ENCODE data around the gene FSTL3.
A peak's percentile ranks its signal among the peaks of the same experiment; 100 is the strongest.
"Not testable (repeated sequence)": the region's sequence is repeated elsewhere in the genome, so short reads cannot be mapped to it uniquely, and the experiment has no call there.

FSTL3 gene

DNA sequence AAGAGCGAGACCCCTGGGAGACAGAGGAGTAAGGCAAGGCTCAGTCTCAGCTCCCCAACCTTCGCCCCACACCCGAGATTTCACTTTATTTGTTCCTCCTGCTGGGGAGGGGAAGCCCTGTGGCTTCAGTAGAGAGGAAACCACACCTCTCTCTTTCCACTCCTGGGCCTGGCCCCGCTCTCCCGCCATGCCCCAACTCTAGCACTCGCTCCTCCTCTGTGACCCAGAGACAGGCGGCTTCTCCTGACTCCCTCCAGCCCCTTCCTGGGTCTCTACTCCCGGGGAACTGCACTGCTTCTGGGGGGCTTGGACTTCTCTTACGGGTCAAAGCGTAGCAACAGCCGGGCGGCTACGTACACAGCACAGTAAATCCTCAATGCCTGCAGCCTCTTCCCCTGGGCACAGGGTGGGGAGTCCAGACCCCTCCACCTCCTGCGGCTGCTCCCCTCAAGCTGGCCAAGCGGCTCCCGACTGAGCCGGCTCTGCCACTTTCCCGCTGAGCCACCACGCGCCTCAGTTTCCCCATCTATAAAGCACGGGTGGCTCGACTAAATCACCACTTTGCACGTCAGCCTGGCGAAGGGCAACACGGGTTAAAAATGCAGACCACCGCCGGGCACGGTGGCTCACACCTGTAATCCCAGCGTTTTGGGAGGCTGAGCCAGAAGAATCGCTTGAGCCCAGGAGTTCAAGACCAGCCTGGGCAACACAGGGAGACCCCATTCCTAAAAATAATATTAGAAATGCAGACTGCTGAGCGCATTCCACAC lies 14.6 kb upstream of the FSTL3 start:
- DNase-seq (ENCODE audit: low spot score) = peak; percentile 78

DNA sequence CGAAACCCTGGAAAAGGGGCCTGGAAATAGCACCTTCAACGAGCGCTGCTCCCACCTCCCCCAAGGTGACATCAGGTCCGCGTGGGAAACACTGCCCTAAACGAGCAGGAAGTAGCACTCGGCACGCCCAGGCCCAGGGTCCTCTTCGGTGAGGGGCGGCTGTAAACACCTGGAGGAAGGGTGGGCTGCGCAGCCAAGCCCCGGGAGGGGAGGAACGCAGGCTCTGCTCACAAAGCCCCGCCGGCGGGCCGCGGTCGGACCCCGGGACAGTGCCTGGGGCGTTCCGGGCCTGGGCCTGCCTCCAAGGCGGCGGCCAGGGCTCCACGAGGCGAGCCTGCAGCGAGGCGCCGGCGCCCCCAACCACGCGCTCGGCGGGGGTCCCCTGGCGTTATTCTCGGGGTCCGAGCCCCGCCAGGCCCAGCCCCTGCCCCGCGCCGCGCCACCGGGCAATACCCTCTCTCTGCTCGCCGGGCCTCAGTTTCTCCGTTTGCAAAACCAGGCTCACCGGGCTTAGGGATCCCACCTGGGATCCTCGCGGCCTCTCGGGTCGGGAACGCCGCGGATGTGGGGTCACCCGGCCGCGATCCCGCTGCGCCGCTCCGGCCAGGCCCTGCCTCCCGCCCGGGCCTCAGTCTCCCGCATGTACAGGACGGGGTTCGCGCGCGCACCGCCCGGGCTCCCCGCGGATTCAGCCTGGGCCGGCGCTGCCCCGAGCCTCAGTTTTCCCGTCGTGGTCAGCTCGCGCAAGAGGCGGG lies 13.8 kb upstream of the FSTL3 start:
- peak; percentile 66 for DNase-seq (ENCODE audit: low spot score)

DNA sequence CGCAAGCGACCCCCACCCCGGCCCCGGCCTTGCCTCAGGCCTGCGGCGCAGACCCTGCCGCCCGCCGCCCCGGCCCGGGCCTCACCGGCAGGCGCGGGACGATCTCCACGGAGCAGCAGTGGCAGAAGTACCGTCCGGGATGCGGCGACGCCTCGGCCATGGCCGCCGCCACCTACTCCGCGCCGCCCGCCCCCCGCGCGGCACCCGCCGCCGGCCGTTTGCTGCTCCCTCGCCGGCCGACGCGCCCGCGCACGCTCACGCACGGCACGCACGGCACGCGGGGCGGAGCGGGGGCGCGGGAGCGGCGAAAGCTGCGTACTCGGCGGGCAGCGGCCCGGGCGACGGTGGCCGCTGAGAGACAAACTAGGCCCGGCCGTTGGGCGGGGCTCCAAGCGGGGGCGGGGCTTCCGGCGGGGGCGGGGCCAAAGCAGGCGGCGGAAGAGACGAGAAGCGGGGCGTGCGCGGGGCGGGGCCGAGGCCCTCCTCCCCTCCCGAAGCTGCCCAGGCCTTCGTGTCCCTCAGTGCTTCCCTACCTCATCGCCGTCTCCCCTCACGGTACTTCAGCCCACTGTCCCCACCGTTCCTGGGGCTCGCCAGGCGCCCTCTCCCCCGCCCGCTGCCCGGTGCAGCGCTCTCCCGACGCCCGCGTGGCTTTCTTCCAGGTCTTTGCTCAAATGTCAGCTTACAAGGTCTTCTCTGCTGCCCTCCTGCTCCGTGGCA lies 13.1 kb upstream of the FSTL3 start, which contains the start of gene RNF126:
TSS of gene RNF126 (minus strand) at position 253 of the 720 bp plus-strand sequence. CDS start at position 160, 93 bp downstream.
- DNase-seq (ENCODE audit: low spot score) = peak; percentile 94

DNA sequence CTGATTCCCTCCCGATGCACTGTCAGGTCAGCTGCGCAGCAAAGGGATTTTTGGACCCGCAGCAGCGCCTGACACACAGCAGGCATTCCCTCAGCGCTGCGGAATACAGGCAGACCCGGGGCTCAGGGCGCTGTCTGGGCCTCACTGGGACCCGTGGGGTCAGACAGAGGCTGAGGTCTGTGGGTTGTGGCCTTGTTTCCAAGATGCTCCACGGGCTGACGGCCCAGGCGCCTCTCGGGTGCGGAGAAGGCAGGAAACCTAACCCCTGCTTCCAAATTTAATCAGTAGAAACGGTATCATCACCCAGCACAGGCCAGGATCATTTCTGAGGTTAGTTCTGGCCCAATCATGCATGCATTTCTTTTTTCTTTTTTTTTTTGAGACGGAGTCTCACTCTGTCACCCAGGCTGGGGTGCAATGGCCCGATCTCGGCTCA lies 12.5 kb upstream of the FSTL3 start:
- no peak for DNase-seq (ENCODE audit: low spot score)

DNA sequence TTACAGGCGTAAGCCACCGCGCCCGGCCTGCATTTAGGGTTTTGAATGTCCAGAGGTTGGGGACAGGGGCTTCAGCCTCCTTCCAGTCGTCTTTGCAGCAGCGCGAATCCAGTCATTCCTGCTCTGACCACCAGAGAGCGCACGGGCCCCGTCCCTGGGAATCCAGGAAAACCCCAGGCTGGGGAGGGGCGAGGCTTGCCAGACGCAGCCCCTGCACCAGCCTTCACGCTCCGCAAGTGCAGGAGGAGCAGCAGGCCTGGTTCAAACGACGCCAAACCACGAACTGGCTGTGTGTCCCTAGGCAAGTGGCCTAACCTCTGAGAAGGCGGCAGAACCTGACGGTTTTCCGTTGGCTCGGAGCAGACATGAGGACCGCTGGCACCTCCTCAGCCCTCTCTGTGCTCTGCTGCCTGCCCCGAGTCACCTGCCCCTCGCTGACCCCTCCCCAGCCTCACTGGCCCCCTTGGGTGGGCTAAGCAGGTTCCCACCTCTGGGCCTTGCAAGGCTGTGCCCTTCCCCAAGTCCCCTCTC lies 11.2 kb upstream of the FSTL3 start:
- peak; percentile 79 for DNase-seq (ENCODE audit: low spot score)

DNA sequence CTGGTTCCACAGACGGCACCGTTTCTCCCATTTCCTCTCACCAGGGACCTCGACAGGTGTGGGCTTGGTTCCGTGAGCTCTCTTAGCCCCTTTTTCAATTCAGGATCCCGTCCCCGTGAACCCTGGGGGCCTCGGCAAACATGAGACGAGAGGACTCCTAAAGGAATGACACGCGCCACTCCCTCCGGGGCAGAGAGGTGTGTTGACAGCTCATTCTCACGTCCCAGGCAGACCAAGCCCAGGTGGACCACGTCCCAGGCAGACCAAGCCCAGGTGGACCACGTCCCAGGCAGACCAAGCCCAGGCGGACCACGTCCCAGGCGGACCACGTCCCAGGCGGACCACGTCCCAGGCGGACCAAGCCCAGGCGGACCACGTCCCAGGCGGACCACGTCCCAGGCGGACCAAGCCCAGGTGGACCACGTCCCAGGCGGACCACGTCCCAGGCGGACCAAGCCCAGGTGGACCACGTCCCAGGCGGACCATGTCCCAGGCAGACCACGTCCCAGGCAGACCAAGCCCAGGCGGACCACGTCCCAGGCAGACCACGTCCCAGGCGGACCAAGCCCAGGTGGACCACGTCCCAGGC lies 9.1 kb upstream of the FSTL3 start:
- not testable (repeated sequence) for DNase-seq (ENCODE audit: low spot score)

DNA sequence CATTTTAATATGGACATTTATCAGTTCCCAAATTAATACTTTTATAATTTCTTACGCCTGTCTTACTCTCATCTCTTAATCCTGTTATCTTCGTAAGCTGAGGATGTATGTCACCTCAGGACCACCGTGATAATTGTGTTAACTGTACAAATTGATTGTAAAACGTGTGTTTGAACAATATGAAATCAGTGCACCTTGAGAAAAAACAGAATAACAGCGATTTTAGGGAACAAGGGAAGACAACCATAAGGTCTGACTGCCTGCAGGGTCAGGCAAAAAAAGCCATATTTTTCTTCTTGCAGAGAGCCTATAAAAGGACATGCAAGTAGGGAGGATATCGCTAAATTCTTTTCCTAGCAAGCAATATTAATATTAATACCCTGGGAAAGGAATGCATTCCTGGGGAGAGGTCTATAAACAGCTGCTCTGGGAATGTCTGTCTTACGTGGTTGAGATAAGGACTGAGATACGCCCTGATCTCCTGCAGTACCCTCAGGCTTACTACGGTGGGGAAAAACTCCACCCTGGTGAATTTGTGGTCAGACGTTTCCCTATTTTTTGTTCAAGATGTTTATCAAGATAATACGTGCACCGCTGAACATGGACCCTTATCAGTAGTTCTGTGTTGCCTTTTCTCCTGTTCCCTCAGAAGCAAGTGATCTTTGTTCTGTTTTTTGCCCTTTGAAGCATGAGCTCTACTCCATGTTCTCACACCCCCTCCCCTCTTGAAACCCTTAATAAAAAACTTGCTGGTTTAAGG lies 7.3 kb upstream of the FSTL3 start:
- DNase-seq (ENCODE audit: low spot score) = not testable (repeated sequence)

DNA sequence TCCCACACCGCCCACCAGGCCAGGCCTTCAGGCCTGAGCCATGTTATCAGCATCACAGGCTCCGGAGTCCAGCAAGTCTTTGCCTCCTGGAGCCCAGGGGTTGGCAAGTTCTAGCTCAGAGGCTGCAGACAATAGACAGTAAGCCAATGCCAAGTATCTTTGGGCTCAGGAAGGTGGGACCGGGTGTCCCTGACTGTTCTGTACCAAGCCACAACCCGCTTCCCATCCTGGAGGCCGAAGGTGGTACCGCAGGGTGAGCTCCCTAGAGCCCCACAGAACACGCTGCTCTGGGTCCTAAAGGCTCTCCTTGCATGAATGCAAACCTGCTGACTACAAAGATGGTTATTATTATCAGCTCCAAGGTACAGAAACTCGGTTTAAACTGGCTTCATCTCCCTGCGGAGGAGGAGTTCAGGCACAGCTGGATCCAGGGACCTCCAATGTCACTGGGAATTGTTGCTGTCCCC lies 5.5 kb upstream of the FSTL3 start:
- no peak for DNase-seq (ENCODE audit: low spot score)

DNA sequence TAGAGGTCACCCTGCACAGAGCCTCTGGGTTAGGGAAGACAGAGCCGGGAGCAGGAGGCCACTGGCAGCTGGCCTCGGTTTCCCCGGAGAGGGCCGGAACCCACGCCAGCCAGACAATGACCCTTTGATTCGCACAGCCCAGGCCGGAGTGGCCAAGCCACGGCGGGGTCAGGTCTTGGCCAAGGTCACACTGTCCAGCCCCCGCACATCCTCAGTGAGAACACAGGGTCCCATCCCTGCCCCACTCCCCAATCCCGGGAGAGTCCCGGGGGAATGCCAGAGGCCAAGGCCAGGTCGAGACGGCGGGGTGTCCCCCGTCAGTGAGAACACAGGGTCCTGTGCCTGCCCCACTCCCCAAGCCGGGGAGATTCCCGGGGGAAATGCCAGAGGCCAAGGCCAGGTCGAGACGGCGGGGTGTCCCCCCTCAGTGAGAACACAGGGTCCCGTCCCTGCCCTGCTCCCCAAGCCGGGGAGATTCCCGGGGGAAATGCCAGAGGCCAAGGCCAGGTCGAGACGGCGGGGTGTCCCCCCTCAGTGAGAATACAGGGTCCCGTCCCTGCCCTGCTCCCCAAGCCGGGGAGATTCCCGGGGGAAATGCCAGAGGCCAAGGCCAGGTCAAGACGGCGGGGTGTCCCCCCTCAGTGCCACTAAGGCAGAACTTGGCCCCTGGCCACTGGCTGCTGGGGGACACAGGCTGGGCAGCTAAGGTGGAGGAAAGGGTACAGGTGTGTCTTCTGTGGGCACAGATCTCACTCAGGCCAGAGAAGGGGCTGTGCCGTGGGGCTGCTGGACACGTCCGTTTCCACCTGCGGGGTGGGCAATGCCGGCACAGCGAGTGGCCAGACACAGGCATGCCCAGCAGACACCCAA lies 1.7 kb upstream of the FSTL3 start:
- no peak for DNase-seq (ENCODE audit: low spot score)

DNA sequence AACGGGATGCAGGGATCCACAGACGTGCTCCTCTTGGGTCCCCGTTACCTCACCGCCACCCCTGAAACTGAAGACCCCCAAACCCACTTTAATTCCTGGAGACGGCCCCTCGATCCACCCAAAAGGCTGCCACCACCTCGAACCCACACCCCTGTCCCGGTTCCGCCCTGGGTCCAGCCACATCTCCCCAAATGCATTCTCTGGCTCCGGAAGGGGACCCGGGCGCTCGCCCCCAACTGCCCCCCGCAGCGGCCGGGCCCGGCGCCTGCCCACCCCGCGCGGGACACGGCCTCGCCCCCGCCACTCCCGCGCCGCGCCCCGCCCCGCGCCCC lies 219 bp upstream of the FSTL3 start:
- DNase-seq (ENCODE audit: low spot score) = no peak

DNA sequence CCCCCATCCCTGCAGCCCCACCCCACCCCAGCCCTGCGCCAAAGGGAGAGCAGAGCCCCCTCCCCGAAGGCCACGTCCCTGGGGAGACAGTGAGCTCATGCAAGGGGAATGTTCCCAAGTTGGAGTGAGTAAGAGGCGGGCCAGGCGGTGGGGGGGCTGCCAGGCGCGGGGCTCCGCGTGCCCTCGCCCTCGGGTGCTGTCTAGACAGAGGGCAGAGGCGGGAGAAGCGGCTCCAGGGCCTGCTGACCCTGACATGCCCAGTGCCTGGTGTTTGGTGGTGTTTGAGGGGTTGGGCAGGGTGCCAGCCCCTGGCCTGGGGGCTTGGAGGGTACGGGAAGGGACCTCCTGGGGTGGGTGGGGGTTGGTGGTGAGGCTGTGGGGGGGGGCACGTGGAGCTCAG lies 1.0 kb downstream of the FSTL3 start:
- DNase-seq (ENCODE audit: low spot score) = no peak

DNA sequence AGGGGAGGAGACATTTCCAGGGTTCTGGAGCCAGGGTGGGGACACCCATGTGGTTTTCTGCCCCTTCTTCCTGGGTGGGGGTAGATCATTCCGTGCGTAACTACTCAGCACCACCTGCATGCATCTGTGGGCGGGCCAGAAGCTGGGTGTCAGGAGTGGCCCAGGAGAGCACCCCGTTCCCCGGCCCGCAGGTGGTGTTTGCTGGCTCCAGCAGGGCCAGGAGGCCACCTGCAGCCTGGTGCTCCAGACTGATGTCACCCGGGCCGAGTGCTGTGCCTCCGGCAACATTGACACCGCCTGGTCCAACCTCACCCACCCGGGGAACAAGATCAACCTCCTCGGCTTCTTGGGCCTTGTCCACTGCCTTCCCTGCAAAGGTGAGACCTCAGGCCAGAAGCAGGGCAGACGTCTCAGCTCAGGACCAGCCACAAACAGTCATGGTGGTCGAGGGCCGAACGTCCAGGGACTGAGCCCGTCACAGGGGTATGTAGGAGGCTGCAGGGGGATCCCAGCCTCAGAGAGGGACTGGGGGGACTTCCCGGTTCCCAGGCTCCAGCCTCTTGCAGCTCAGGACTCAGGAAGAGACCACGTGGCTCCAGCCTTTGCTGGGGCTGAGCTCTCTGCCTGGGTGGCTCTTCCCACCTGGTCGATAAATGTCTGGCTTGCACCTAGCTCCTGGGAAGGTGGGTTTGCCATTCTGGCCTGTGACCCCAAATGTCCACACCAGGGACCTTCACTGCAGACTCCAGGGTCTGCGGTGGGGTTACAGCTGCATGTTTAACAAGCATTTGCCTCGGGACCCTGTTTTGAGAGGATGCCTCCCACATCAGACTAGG lies 1.6 kb downstream of the FSTL3 start:
- DNase-seq (ENCODE audit: low spot score) = no peak

DNA sequence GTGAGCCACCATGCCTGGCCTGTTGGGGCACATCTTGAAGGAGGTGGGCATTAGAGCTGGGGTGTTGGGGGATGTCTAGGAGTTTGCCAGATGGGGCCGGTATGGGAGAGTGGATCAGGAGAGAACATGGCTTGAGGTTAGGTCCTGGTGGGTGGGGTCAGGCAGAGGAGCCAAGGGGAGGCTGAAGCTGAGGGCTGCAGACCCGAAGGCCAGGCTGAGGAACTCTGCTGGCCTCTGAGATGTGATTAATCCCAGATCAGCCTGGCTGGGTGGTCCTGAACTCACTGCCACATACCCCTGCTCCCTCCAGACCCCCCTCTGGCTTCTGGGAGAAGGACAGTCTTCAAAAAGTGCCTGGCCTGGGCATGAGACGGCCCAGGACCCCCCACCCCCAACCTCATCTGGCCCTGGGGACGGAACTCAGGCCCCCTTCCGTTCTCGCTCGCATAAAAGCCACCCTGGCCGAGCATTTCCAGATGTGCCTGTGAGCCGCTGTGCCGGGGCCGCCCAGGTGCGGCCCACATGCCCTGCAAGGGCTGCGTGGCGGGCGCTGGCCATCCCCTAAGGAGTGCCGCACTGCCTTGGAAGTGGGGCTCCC lies 2.7 kb downstream of the FSTL3 start:
- no peak for DNase-seq (ENCODE audit: low spot score)

DNA sequence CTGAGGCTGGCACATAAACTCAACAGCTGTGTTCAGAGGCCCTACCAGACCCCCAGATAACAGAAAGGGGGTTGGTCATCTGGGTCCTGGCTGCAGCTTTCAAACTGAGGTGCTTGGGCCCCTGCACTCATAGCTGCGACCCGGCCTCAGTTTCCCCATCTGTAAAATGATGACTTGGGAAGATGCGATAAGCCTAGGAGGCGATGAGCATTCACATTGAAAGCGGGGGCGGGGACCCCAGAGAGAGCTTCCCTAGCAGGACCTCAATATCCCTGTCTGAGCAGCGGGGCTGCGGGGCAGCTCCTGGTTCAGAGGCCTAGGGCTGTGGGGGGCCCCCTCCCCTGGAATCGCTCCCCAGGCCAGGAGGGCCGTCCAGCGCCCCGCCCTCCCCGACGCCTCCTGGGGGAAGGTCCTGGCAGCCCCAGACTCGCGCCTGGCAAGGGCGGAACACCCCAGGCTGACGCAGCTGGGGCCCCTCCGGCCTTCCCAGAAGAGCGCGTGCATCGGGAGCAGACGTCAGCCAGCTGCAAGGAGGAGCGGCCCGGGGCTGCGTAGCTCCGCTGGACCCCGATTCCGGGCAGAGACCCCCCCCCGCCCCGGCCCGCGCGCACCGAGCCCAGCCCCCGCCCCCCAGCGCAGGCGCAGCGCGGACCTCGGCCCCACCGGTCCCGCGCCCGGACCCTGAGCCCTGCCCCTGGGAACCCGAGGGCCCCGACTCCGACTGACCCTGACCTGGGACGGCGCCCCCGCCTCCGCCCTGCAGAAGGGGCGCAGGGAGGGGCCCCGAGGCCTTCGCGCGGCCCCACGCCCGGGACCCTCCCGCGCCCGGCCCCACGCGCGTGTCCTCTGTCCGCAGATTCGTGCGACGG lies 3.5 kb downstream of the FSTL3 start:
- DNase-seq (ENCODE audit: low spot score) = peak; percentile 30

DNA sequence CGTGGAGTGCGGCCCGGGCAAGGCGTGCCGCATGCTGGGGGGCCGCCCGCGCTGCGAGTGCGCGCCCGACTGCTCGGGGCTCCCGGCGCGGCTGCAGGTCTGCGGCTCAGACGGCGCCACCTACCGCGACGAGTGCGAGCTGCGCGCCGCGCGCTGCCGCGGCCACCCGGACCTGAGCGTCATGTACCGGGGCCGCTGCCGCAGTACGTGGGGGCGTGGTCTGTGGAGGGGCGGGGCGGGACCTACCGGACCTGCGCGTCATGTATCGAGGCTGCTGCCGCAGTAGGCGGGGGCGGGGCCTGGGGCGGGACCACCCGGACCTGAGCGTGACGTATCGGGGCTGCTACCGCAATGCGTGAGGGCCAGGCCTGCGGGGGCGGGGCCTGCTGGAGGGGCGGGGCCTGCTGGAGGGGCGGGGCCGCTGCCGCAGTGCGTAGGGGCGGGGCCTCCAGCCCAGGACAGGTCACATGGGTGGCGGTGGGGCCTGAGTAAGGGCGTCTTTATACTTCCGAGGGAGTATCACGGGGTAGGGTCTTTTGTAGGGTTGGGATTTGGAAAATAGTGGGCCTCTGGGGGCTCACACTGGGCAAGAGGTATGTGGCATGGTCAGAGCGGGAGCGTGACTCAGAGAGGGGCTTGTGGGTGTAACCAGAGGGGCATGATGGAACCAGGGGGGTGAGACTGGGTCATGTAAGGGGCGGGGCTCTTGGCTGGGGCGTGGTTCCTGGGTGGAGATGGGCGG lies 4.3 kb downstream of the FSTL3 start:
- peak; percentile 100 for DNase-seq (ENCODE audit: low spot score)

DNA sequence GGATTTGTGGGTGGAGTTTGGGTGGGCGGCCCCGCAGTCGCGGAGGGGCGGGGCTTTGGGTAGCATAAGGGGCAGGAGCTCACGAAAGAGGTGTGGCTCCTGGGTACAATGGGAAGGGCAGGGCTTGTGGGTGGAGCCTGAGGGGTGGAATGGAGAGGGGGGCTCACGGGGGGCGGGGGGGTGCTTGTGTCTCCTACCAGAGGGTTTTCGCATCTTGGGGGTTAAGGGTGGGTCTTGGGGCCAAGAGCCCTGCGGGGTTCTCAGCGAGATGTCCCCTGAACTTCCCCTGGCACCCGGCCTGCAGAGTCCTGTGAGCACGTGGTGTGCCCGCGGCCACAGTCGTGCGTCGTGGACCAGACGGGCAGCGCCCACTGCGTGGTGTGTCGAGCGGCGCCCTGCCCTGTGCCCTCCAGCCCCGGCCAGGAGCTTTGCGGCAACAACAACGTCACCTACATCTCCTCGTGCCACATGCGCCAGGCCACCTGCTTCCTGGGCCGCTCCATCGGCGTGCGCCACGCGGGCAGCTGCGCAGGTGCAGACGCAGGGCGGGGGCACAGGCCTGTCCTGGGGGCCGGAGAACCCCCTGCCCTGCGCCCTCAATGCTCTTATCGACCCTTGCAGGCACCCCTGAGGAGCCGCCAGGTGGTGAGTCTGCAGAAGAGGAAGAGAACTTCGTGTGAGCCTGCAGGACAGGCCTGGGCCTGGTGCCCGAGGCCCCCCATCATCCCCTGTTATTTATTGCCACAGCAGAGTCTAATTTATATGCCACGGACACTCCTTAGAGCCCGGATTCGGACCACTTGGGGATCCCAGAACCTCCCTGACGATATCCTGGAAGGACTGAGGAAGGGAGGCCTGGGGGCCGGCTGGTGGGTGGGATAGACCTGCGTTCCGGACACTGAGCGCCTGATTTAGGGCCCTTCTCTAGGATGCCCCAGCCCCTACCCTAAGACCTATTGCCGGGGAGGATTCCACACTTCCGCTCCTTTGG lies 5.1 kb downstream of the FSTL3 start:
- DNase-seq (ENCODE audit: low spot score) = peak; percentile 97

All from activated CD4-positive, alpha-beta T cell treated with anti-CD3 and anti-CD28 coated beads, Interleukin-2, Interleukin-4, amounts not matched to agents 100 ng/mL and 50 ng/mL, durations not matched to agents 16 hours and 8 hours (primary cell).